GM10847 (cell line): Measurements from ENCODE around the gene RPS2.

Experiments
- POLR2A ChIP-seq: IDR thresholded peaks from 2 replicates; pipeline ENCODE4 v1.6.1; 2011; ENCODE audit not compliant: insufficient read length; ENCODE audit errors: extremely low read depth

Gene RPS2

DNA sequence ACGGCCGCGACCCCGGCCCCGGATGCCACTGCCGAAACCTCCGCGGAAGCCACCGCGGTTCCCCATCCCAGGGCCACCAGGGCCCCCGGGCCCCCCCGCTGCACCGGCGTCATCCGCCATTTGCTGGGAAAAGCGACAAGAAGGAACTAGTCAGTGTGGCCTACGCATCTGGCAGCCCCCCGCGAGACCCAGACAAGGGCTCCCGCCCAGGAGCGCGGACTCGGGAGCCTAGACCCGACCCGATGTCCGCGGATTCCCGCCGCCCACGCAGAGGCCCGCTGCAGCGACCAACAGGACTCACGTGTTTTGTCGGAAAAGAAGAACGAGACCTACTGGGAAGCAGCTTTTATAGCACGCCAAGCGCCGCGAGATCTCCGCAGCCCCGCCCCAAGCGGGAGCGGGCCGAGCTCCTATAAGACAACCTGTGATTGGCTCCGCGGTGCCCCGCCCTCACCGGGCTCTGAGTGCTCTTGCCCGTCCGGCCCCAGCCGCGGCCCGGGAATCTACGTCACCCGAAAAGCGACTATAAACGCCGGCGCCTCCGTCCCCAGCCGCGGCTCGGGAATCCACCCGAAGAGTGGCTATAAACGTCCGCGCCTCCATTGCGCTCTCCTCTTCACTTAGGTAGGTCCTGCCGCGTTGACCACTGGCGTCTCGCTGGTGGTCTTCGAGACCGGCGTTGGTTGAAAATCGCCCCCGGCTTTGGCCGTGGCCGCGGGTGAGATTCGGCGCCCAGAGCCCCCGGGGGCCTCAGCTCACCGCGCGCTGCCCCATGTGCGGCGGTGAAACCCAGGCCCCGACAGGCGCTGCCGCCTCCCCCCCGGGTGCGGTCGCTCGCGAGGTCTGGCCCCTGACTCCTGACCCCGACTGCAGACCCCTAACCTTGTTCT is at the start of gene RPS2:
Gene RPS2, minus strand, starts transcription at position 321 of the 890 bp plus-strand sequence. Its CDS starts 201 bp downstream, at position 120.
- peak; percentile 100 for TF ChIP-seq POLR2A

DNA sequence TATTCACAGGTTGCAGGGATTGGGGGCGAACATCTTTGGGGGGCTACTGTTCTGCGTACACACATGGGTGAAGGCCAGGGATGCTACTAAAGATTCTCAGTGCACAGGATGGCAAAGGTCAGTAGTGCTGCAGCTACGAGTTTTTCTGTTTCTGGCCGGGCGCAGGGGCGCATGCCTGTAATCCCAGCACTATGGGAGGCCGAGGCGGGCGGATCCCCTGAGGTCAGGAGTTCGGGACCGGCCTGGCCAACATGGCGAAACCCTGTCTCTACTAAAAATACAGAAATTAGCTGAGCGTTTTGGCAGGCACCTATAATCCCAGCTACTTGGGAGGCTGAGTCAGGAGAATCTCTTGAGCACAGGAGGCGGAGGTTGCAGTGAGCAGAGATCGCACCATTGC is 48.9 kb upstream of the RPS2 start:
- TF ChIP-seq POLR2A = no peak

GRCh38 chr16:2009791-2010510 is 45.3 kb upstream of the RPS2 start, which contains the start of gene ZNF598:
TSS of gene ZNF598 (minus strand) at chr16:2009821.
- peak; percentile 91 for TF ChIP-seq POLR2A

GRCh38 chr16:2009164-2009711 is 44.6 kb upstream of the RPS2 start:
- no peak for TF ChIP-seq POLR2A

DNA sequence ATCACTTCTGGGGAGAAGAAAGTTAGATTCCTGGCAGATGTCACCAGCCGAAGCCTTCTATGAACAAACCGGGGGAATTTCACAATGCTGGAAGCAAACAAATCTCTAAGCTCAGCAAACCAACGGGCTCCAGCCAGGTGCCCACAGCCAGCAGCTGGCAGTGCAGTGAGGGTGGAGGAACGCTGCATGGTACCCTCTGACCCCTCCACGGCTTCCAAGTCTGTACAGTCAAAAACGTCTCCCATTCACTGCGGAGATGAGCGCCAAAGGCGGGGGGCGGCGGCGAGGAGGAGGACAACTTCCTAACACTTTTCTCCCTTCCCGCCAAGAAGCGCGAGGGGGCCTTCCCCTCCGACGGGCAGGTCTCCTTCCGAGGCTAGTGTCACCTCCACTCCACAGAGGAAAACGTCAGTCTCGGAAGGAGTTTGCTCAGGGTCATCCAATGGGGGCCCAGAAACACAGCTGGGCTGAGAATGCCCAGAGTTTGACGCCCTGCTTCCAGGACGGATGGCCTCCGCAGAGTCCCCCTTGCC is 44.1 kb upstream of the RPS2 start:
- TF ChIP-seq POLR2A = no peak

DNA sequence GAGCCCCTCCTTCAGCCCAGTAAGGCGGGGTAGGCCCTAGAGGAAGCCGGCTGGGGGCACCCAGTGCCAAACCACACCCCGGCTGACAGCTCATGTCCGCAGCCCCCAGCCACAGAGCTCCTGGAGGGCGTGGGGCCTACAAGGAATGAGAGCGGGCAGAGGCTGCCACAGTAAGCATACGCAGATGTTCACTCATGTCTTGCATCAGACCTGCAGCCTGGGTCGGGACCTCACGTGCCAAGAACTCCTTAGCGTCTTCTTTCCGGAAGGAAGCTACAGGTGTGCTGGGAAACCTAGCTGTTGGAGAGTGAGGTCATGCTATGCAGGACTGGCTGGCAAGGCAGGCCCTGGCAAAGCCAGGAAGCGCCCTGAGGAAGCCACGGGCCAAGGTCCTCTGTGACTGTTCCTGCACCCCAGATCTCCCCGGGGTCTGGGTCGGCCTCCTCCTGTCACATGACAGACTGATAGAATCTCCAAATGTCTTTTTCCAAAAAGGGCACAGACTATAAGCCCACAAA is 43.4 kb upstream of the RPS2 start:
- TF ChIP-seq POLR2A = no peak

GRCh38 chr16:2007081-2007836 is 42.6 kb upstream of the RPS2 start:
- no peak for TF ChIP-seq POLR2A

- TF ChIP-seq POLR2A = no peak
Observed at GRCh38 chr16:2006317-2006716, 41.7 kb upstream of the RPS2 start.

DNA sequence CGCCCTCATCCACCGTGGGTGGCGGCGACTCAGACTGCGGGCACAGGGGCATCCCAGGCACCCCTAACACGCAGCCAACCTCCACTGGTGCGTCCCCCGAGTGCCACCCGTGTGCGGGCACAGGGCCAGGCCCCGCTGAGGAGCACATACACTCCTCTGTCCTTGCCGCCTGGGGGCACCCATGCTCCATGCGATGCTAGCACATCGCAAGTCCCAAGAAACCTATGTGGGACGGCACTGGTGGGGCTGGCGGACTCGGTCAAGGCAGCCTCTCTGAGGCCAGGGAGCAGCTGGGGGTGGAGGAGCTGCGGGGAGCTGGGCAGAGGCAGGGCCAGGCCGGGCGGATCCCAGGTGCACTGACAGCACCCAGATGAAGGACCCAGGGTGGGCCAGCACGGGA is 41.0 kb upstream of the RPS2 start:
- TF ChIP-seq POLR2A = no peak

- TF ChIP-seq POLR2A = no peak
Observed at GRCh38 chr16:2004795-2005517, 40.3 kb upstream of the RPS2 start.

- TF ChIP-seq POLR2A = no peak
Observed at GRCh38 chr16:2003827-2004641, 39.4 kb upstream of the RPS2 start.

DNA sequence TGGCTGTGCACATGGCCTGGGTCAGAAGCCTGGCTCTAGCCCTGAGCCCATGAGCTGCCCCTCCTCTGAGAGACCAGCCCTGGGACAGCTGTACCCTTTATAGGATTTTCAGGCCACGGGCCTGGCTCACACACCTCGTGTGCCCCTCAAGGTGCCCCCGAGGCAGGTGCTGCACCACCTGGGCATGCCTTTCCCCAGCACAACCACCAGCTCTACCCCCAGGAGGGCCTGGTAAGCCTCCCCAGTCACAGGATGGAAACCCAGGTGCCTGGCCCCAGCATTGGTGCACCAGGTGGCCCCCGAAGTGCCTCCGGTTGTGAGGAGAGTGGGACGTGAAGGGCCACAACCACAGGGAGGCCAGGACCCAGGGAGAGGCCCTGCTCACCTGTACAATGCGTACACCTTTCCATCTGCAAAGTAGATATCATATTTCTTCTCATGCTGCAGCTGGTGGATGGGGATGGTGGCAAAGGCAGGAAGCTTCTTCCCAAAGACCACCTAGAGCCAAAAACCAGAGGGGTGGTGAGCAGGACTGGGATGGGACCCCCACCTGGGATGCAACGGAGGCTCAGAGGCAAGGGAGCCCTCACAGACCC is 38.7 kb upstream of the RPS2 start:
- no peak for TF ChIP-seq POLR2A
